OCI-LY7 (cell line): Measurements from ENCODE around the gene ALKBH3. TPM values are rescaled to one million over a fixed set of nuclear protein-coding genes. Genes with fewer than 3 reads are reported as not detected.
A peak's percentile ranks its signal among the peaks of the same experiment; 100 is the strongest.

Experiments
- BruUV-seq: library from RNA; stranded (reverse); fragments of 400-500 nt; replicated peaks from 2 replicates; lab custom pipeline; 2021; lab: Mats Ljungman, UMichigan
- CTCF ChIA-PET: fragments of 300-600 bp; sonication (Branson Sonifier 250); formaldehyde crosslinking; loops from one replicate; lab custom pipeline; 2022; ENCODE audit warnings: antibody characterized with exemption; ENCODE audit not compliant: unreplicated experiment; lab: Charles Lee
- POLR2A ChIA-PET: fragments of 300-600 bp; sonication (Branson Sonifier 250); formaldehyde crosslinking; loops from one replicate; lab custom pipeline; 2022; ENCODE audit warnings: antibody characterized with exemption; lab: Charles Lee
- DNase-seq: peaks from one replicate; pipeline ENCODE4 v3.0.0-alpha.2; 2015; ENCODE audit warnings: low spot score
- H2AFZ ChIP-seq: fragments of 200-600 bp; sonication (generic), shearing (Covaris generic); 2 replicates; pipeline ENCODE4 v1.6.1; 2014; ENCODE audit warnings: mild to moderate bottlenecking, antibody characterized with exemption, low read length, moderate library complexity
- H3K27ac ChIP-seq: fragments of 200-600 bp; sonication (generic); 2 replicates; pipeline ENCODE4 v1.5.1; 2014; ENCODE audit warnings: mixed run types, low read depth, mild to moderate bottlenecking, moderate library complexity, low read length, inconsistent platforms; ENCODE audit not compliant: poor library complexity, severe bottlenecking
- H3K36me3 ChIP-seq: fragments of 200-600 bp; sonication (generic); 2 replicates; pipeline ENCODE4 v1.6.1; 2014; ENCODE audit warnings: mild to moderate bottlenecking, antibody characterized with exemption, low read length, moderate library complexity, mixed read lengths; ENCODE audit not compliant: insufficient read depth
- H3K4me1 ChIP-seq: fragments of 200-600 bp; sonication (generic); 2 replicates; pipeline ENCODE4 v1.5.1; 2014; ENCODE audit warnings: mild to moderate bottlenecking, low read length; ENCODE audit not compliant: insufficient read depth, poor library complexity, severe bottlenecking
- H3K4me2 ChIP-seq: fragments of 200-600 bp; sonication (generic); 2 replicates; pipeline ENCODE4 v1.6.1; 2014; ENCODE audit warnings: mild to moderate bottlenecking, low read length
- H3K4me3 ChIP-seq: fragments of 200-600 bp; sonication (generic); 2 replicates; pipeline ENCODE4 v1.5.1; 2014; ENCODE audit warnings: mild to moderate bottlenecking, low read depth, low read length; ENCODE audit not compliant: poor library complexity, severe bottlenecking
- H3K79me2 ChIP-seq: fragments of 200-600 bp; sonication (generic); 2 replicates; pipeline ENCODE4 v1.6.1; 2016; ENCODE audit warnings: low read depth, mild to moderate bottlenecking, low read length, moderate library complexity, mixed read lengths; ENCODE audit not compliant: insufficient read depth
- H3K9me2 ChIP-seq: fragments of 200-600 bp; sonication (generic); 2 replicates; pipeline ENCODE4 v1.6.1; 2016; ENCODE audit warnings: mild to moderate bottlenecking, low read length, mixed read lengths; ENCODE audit not compliant: insufficient read depth
- H3K9me3 ChIP-seq: fragments of 200-600 bp; sonication (generic); 2 replicates; pipeline ENCODE4 v1.6.1; 2014; ENCODE audit warnings: mild to moderate bottlenecking, mixed run types, low read length, mixed read lengths
- H4K20me1 ChIP-seq: fragments of 200-600 bp; sonication (generic); 2 replicates; pipeline ENCODE4 v1.6.1; 2014; ENCODE audit warnings: mild to moderate bottlenecking, antibody characterized with exemption, low read length, moderate library complexity, mixed read lengths; ENCODE audit not compliant: insufficient read depth
- CTCF ChIP-seq: fragments of 200-600 bp; sonication (generic); conservative IDR thresholded peaks from 2 replicates; pipeline ENCODE4 v1.5.1; 2014; ENCODE audit warnings: mild to moderate bottlenecking, antibody characterized with exemption, low read length, moderate library complexity, mixed read lengths
- EZH2phosphoT487 ChIP-seq: fragments of 200-600 bp; sonication (generic); IDR thresholded peaks from 2 replicates; pipeline ENCODE4 v1.6.1; 2018; ENCODE audit warnings: low read depth, borderline replicate concordance, mild to moderate bottlenecking, mixed run types, antibody characterized with exemption, low read length, moderate library complexity, mixed read lengths
- intact Hi-C: fragments of 100-400 bp; cut with micrococcal nuclease; formaldehyde crosslinking; loops from one replicate; pipeline ENCODE4 v1.10.0; 2022; ENCODE audit not compliant: unreplicated experiment
- total RNA-seq, 2 experiments: library from RNA; depleted of rRNA in 1 of 2; stranded (reverse); fragments of >200 nt in 1 of 2; shearing (Covaris generic) in 1 of 2; gene quantifications; 2 replicates each; pipeline ENCODE4 v1.2.3, GENCODE V29; 2014 to 2022

Gene ALKBH3
- total RNA-seq, 2 experiments from 2014 or later, result not detected

GRCh38 chr11:43907028-43907975, 26.7 kb downstream of the ALKBH3 start:
- H3K27ac ChIP-seq, result no peak overlapping the region
- H4K20me1 ChIP-seq, result no peaks in the 10 kb centered on the region
- no peak overlapping the region for H3K4me3 ChIP-seq
- DNase-seq, result peak; percentile 3
- H3K9me3 ChIP-seq, result no peaks in the 10 kb centered on the region
- POLR2A ChIA-PET, result no interaction called here
- H3K4me2 ChIP-seq, result no peak overlapping the region
- H3K36me3 ChIP-seq, result no peaks in the 10 kb centered on the region
- TF ChIP-seq EZH2phosphoT487 (no peak), CTCF (no peak)
- H3K79me2 ChIP-seq, result no peaks in the 10 kb centered on the region
- H3K9me2 ChIP-seq, result no peaks in the 10 kb centered on the region
- H2AFZ ChIP-seq, result no peak overlapping the region
- intact Hi-C loops, result no loop called here
- H3K4me1 ChIP-seq, result no peaks in the 10 kb centered on the region
- CTCF ChIA-PET, result no interaction called here
- no TSS peak for BruUV-seq

- TF ChIP-seq CTCF (no peak), EZH2phosphoT487 (no peak)
- H3K4me2 ChIP-seq, result no peak overlapping the region
- POLR2A ChIA-PET, result no interaction called here
- H3K79me2 ChIP-seq, result no peaks in the 10 kb centered on the region
- intact Hi-C loops, result no loop called here
- no peak overlapping the region for H3K27ac ChIP-seq
- DNase-seq, result no peak
- H3K36me3 ChIP-seq, result no peaks in the 10 kb centered on the region
- H3K9me2 ChIP-seq, result no peaks in the 10 kb centered on the region
- CTCF ChIA-PET, result no interaction called here
- H3K4me3 ChIP-seq, result no peak overlapping the region
- no peaks in the 10 kb centered on the region for H4K20me1 ChIP-seq
- no peak overlapping the region for H2AFZ ChIP-seq
- BruUV-seq, result no TSS peak
- H3K9me3 ChIP-seq, result no peaks in the 10 kb centered on the region
- H3K4me1 ChIP-seq, result no peaks in the 10 kb centered on the region
Observed at GRCh38 chr11:43908191-43908590, 27.6 kb downstream of the ALKBH3 start.

- CTCF ChIA-PET, result no interaction called here
- H3K36me3 ChIP-seq, result no peaks in the 10 kb centered on the region
- TF ChIP-seq CTCF (no peak), EZH2phosphoT487 (no peak)
Observed at GRCh38 chr11:43908683-43909082, 28.1 kb downstream of the ALKBH3 start.

More at GRCh38 chr11:43908683-43909082, 28.1 kb downstream of the ALKBH3 start:
- Histone ChIP-seq H3K79me2 (no peaks in the 10 kb centered on the region), H3K9me3 (no peaks in the 10 kb centered on the region), H2AFZ (no peak overlapping the region), H3K4me1 (no peaks in the 10 kb centered on the region), H3K27ac (no peak overlapping the region), H4K20me1 (no peaks in the 10 kb centered on the region), H3K4me2 (no peak overlapping the region), H3K9me2 (no peaks in the 10 kb centered on the region), H3K4me3 (no peak overlapping the region)
- intact Hi-C loops, result no loop called here
- no peak for DNase-seq
- BruUV-seq, result no TSS peak
- POLR2A ChIA-PET, result interaction anchor here (1.2 kb wide), 1 partner anchor 20 kb away, joined by 4 read pairs; no protein-coding TSS in a partner anchor
